DOHH2 (cell line): Measurements from ENCODE around the gene KCNMA1.

Experiments used
- H3F3A ChIP-seq: fragments of 200-600 bp; sonication (generic), shearing (Covaris generic); 2 replicates; pipeline ENCODE4 v1.6.0; 2016; ENCODE audit warnings: antibody characterized with exemption, mild to moderate bottlenecking; ENCODE audit not compliant: control insufficient read depth, insufficient read depth
- H3K27ac ChIP-seq: fragments of 200-600 bp; sonication (generic); 2 replicates; pipeline ENCODE4 v1.5.1; 2014; ENCODE audit warnings: low read depth, mild to moderate bottlenecking, low read length, moderate library complexity
- H3K27me3 ChIP-seq: fragments of 200-600 bp; sonication (generic); 2 replicates; pipeline ENCODE4 v1.6.1; 2014; ENCODE audit warnings: mild to moderate bottlenecking, low read length, mixed read lengths; ENCODE audit not compliant: control insufficient read depth
- H3K36me3 ChIP-seq: fragments of 200-600 bp; sonication (generic); 2 replicates; pipeline ENCODE4 v1.6.1; 2014; ENCODE audit warnings: mild to moderate bottlenecking, low read length, moderate library complexity, mixed read lengths; ENCODE audit not compliant: control insufficient read depth
- H3K4me1 ChIP-seq: fragments of 200-600 bp; sonication (generic); 2 replicates; pipeline ENCODE4 v1.6.1; 2014; ENCODE audit warnings: mild to moderate bottlenecking, low read length, mixed read lengths; ENCODE audit not compliant: control insufficient read depth
- H3K4me2 ChIP-seq: fragments of 200-600 bp; sonication (generic); 2 replicates; pipeline ENCODE4 v1.6.0; 2014; ENCODE audit warnings: mild to moderate bottlenecking, low read length, moderate library complexity
- H3K4me3 ChIP-seq: fragments of 200-600 bp; sonication (generic); 2 replicates; pipeline ENCODE4 v1.5.1; 2014; ENCODE audit warnings: mild to moderate bottlenecking, low read length, mixed read lengths
- H3K79me2 ChIP-seq: fragments of 200-600 bp; sonication (generic); 2 replicates; pipeline ENCODE4 v1.6.1; 2014; ENCODE audit warnings: mild to moderate bottlenecking, low read length, mixed read lengths; ENCODE audit not compliant: control insufficient read depth
- H3K9me2 ChIP-seq: fragments of 200-600 bp; sonication (generic); replicated peaks from 2 replicates; pipeline ENCODE4 v1.6.1; 2014; ENCODE audit warnings: mild to moderate bottlenecking, low read length, mixed read lengths; ENCODE audit not compliant: control insufficient read depth
- H3K9me3 ChIP-seq: fragments of 200-600 bp; sonication (generic); 2 replicates; pipeline ENCODE4 v1.6.1; 2014; ENCODE audit warnings: antibody characterized with exemption, low read length, mixed read lengths; ENCODE audit not compliant: control insufficient read depth, insufficient read depth
- H4K20me1 ChIP-seq: fragments of 200-600 bp; sonication (generic); 2 replicates; pipeline ENCODE4 v1.6.0; 2014; ENCODE audit warnings: low read depth, mild to moderate bottlenecking, antibody characterized with exemption, low read length, moderate library complexity; ENCODE audit not compliant: control insufficient read depth, insufficient read depth
- EZH2phosphoT487 ChIP-seq: fragments of 200-600 bp; sonication (generic); IDR thresholded peaks from 2 replicates; pipeline ENCODE4 v1.6.1; 2017; ENCODE audit warnings: borderline replicate concordance, mild to moderate bottlenecking, antibody characterized with exemption, low read length, moderate library complexity, mixed read lengths
- TF ChIP-seq, protein P1 (sequence below): fragments of 200-600 bp; sonication (generic); IDR thresholded peaks from one replicate; pipeline ENCODE4 v1.5.1; 2014; ENCODE audit warnings: antibody characterized with exemption, mild to moderate bottlenecking, low read depth, low read length; ENCODE audit not compliant: poor library complexity, severe bottlenecking

Gene KCNMA1

DNA sequence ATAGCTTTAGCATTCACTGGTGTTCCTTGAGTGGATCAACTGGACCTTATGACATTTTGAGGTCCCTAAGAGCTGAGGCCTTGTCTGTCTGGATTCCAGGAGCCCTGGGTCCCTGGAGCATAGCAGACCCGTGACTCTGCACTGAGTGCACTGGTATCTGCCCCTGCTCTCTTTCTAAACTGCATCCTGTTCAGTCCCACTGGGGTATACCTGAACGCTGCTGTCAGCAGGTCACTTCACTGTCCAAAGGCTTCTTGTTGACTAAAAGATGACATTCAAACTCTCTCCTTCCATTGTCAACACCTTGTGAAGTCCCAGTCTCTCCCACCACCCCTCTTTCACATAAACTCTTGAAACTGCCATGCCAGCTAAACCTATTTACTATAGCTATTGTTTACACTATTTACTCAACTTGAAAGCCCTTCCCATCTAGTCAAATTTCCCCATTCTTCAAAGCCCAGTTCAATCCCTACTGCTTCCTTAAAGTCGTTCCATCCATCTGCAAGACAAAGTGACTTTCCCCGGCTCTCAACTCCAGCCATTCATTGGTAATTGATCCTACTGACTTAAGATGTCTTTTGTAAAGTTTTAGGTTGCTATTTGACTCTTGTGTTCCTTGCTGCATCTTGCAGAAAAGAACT, 523.3 kb downstream of the KCNMA1 start:
- H3K79me2 ChIP-seq, result no peaks in the 10 kb centered on the region
- no peak overlapping the region for H3K4me3 ChIP-seq
- no peaks in the 10 kb centered on the region for H3K27me3 ChIP-seq
- H3K9me3 ChIP-seq, result no peaks in the 10 kb centered on the region
- TF ChIP-seq EZH2phosphoT487, result no peak
- TF ChIP-seq, protein P1, sequence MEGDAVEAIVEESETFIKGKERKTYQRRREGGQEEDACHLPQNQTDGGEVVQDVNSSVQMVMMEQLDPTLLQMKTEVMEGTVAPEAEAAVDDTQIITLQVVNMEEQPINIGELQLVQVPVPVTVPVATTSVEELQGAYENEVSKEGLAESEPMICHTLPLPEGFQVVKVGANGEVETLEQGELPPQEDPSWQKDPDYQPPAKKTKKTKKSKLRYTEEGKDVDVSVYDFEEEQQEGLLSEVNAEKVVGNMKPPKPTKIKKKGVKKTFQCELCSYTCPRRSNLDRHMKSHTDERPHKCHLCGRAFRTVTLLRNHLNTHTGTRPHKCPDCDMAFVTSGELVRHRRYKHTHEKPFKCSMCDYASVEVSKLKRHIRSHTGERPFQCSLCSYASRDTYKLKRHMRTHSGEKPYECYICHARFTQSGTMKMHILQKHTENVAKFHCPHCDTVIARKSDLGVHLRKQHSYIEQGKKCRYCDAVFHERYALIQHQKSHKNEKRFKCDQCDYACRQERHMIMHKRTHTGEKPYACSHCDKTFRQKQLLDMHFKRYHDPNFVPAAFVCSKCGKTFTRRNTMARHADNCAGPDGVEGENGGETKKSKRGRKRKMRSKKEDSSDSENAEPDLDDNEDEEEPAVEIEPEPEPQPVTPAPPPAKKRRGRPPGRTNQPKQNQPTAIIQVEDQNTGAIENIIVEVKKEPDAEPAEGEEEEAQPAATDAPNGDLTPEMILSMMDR, result no peak
- H3K4me2 ChIP-seq, result no peak overlapping the region
- H3K9me2 ChIP-seq, result no peaks in the 10 kb centered on the region
- no peak overlapping the region for H3K27ac ChIP-seq
- H3K36me3 ChIP-seq, result no peaks in the 10 kb centered on the region
- H4K20me1 ChIP-seq, result no peaks in the 10 kb centered on the region; the same call in 1 of the 2 replicates
- no peaks in the 10 kb centered on the region for H3F3A ChIP-seq
- no peaks in the 10 kb centered on the region for H3K4me1 ChIP-seq

DNA sequence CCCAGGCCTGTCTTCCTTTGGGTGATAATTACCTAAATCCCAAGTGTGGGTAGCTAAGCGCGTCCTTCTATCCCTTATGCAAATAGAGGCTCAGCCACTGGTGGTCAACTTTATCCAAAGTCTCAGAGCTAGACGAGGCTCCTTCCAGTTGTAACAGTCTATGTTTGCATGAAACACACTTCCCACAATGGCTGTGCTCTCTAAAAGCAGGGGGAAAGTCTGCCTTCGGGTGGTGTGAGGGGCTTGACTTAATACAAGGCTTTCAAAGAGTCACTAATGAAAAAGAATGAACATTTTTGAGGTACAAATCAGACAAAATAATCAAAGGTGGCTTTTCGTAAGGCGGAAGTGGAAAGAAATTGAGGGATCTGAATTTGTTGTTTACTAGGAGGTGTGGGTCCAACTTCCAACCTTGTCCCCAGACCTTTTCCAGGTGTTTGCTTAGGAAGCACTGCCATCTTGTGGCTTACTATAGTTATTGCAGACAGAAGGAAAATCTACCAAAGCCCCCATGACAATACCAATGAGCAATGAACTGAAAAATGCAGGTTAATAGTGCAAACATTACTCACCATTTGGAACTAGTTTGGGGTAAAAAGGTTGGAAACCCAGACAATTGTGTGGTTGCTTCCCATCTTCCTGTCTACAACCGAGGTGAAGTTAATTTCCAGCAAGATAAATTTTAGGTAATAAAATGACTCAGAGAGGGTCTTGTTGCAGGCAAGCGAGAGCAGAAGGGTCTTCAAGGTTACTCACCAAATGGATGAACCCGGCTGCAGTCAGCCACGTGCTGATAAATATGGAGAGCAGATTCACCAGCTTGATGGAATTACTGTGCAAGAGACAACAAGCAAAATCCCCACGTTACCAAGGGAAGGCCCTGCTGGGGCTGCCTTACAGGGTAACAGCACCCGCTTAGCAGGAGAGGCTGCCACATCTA, 525.7 kb downstream of the KCNMA1 start:
- Histone ChIP-seq H3F3A (no peaks in the 10 kb centered on the region), H3K4me2 (no peak overlapping the region), H3K9me2 (no peaks in the 10 kb centered on the region), H3K27ac (no peak overlapping the region), H3K9me3 (no peaks in the 10 kb centered on the region), H4K20me1 (no peaks in the 10 kb centered on the region; the same call in 1 of the 2 replicates), H3K27me3 (no peaks in the 10 kb centered on the region), H3K79me2 (no peaks in the 10 kb centered on the region), H3K4me1 (no peaks in the 10 kb centered on the region), H3K4me3 (no peak overlapping the region), H3K36me3 (no peaks in the 10 kb centered on the region)
- TF ChIP-seq EZH2phosphoT487, result no peak
- TF ChIP-seq, protein P1, result peak; percentile 69

DNA sequence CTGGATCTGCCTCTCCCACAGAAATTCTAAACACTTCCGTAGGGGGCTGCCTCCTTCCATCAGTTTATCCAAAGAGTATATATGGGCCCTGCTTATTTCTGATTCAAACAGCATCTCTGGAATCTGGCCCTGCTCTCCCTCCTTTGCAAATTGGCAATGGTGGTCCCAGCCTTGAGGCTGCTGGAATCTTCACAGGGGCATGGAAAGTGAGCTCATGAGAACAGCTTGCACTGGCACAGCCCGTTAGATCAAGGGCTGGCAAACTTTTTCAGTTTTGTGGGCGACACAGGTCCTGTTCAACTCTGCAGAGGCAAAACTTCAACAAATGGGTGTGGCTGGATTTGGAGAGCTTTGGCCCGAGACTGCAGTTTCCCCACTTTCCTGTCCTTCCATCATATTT, 526.9 kb downstream of the KCNMA1 start:
- TF ChIP-seq EZH2phosphoT487, result no peak
- TF ChIP-seq, protein P1, result no peak
- no peaks in the 10 kb centered on the region; the same call in 1 of the 2 replicates for H4K20me1 ChIP-seq

More for the DNA sequence above, 526.9 kb downstream of the KCNMA1 start:
- H3K4me2 ChIP-seq, result no peak overlapping the region
- no peaks in the 10 kb centered on the region for H3K4me1 ChIP-seq
- H3K9me3 ChIP-seq, result no peaks in the 10 kb centered on the region
- H3K79me2 ChIP-seq, result no peaks in the 10 kb centered on the region
- H3K9me2 ChIP-seq, result no peaks in the 10 kb centered on the region
- H3K27me3 ChIP-seq, result no peaks in the 10 kb centered on the region
- H3K4me3 ChIP-seq, result no peak overlapping the region
- H3F3A ChIP-seq, result no peaks in the 10 kb centered on the region
- no peak overlapping the region for H3K27ac ChIP-seq
- H3K36me3 ChIP-seq, result no peaks in the 10 kb centered on the region
